ENCODE data around the gene CSNK2A1. TPM values are rescaled to one million over a fixed set of nuclear protein-coding genes. Genes with fewer than 3 reads are reported as not detected.

Gene CSNK2A1
- polyA plus RNA-seq, 4 donors: 24.0 to 107 (median 33.8) TPM

DNA sequence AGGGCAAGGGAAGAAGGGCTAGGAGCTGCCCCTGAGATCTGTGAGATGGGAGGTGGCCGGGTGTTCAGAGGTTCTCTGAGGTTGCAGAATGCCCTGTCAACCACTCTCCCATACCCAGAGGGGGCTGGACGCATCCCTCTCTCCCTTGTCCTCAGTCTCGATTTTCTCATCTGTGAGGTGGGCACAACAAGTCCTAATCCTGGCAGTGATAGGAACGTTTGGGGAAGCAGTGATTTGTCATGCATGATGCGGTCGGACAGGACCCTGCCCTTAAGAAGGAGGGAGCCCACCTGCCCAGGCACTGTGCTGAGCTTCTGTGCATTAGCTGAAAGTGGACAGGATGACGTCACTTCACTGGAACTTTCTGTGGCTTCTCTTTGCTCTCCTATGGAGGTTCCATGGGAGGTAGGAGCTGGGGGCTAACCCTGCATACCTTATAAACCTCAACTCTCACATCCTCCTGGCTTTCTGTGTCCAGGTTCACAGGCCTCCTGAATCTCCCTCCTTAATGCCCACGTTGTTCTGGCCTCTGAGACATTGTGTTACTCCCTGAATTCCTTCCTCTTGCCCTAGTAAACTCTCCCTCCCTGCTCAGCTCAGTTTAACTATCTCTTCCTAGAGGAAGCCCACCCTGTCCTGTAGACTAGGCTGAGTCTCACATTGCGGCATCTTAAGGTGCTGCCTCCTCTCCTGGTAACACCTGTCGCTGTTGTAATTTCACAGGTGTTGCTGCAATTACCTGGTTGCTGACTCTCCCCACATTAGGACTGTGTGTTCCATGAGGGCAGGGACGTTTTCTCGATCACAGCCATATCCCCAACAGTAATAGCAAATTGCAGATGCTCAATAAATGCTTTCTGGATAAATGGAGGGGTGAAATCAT is 30.1 kb upstream of the CSNK2A1 start:
- DNase-seq (no peak), FAIRE-seq (no peak)
- H3K36me3 ChIP-seq (ENCODE audit: control insufficient read depth in 3 of 3, insufficient read depth in 2 of 3, low read depth in 1 of 3, low read length in 3 of 3): no peaks in the 10 kb centered on the region
- no peaks in the 10 kb centered on the region for H3K9me3 ChIP-seq (ENCODE audit: control insufficient read depth in 2 of 2, insufficient read depth in 1 of 2, low read depth in 1 of 2, low read length in 1 of 2)
- no peak overlapping the region for H3K4me3 ChIP-seq (ENCODE audit: low read depth in 1 of 3, low read length in 3 of 3)
- 48 to 70% (median 57%) methylated on average over 12 of the region's 12 CpGs for WGBS, 3 donors
- peaks cover 0 to 5% (median 2%) of the 10 kb centered on the region in 3 donors for H3K4me1 ChIP-seq (ENCODE audit: control insufficient read depth in 3 of 3, insufficient read depth in 2 of 3, low read depth in 1 of 3, low read length in 2 of 3)
- no peak overlapping the region for H3K27ac ChIP-seq (ENCODE audit: low read depth in 1 of 3, low read length in 2 of 3)
- H3K27me3 ChIP-seq (ENCODE audit: control insufficient read depth in 3 of 3, insufficient read depth in 3 of 3, low read length in 3 of 3): peaks cover 0 to 44% (median 5%) of the 10 kb centered on the region in 3 donors

DNA sequence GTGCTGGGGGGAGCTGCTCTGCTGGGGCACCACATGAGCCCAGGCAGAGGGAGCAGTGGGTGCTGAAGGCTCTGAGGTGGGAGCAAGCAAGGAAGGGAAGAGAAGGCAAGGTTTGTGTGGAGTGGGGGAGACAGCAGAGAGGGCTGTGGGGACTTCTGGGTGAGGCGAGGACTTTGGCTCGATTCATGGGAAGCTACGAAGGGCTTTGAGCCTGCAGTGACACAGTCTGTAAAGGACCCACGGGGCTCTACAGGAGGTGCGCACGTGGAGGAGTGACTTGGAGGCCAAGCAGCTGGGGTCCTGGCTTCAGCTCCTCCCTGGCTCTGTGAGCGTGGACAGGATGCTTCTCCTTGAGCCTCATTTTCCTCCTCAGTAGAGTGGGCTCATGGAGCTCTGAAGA is 29.1 kb upstream of the CSNK2A1 start:
- Histone ChIP-seq H3K27ac (ENCODE audit: low read depth in 1 of 3, low read length in 2 of 3) (no peak overlapping the region), H3K27me3 (ENCODE audit: control insufficient read depth in 3 of 3, insufficient read depth in 3 of 3, low read length in 3 of 3) (peaks cover 0 to 44% (median 8%) of the 10 kb centered on the region in 3 donors)
- 17 to 47% (median 33%) methylated on average over 7 of the region's 7 CpGs for WGBS, 3 donors

DNA sequence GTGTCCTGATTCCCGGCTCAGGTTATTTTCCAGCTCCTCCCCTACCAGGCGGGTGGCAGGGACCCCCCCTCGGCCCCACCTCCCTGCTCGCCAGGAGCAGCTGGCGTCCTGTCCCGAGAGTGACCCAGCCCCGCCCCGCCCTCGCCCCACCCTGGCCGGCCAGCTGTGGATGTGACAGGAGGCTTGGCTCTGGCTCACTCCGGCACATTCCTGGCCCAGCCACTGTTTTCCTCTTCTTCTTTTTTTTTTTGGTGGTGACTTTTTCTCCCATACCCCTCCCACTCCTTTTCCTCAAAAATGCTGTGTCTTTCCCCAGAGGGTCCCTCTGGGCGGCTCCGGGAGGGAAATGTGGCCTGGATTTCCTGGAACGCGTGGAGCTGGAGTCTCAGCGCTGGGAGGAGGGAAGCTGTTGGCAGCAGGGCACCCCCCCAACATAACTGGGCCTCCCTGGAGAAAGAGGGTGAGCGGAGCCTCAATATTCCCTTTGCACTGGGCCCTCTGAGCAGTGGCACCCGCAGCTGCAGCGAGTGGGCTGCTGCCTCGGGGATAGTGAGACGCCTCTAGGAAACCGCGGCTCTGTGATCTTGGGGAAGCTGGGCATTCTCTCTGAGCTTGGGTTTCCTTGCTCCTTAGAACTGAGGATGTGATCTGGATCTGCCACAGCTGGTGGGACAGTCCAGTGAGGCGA is 28.3 kb upstream of the CSNK2A1 start:
- FAIRE-seq: no peak
- H3K27me3 ChIP-seq (ENCODE audit: control insufficient read depth in 3 of 3, insufficient read depth in 3 of 3, low read length in 3 of 3): peaks cover 0 to 44% (median 8%) of the 10 kb centered on the region in 3 donors
- 8 to 30% (median 19%) methylated on average over 24 of the region's 24 CpGs for WGBS, 3 donors
- H3K27ac ChIP-seq (ENCODE audit: low read depth in 1 of 3, low read length in 2 of 3): no peak overlapping the region
- H3K4me3 ChIP-seq (ENCODE audit: low read depth in 1 of 3, low read length in 3 of 3): no peak overlapping the region
- peaks cover 0 to 5% (median 2%) of the 10 kb centered on the region in 3 donors for H3K4me1 ChIP-seq (ENCODE audit: control insufficient read depth in 3 of 3, insufficient read depth in 2 of 3, low read depth in 1 of 3, low read length in 2 of 3)
- peak; percentile 42 to 48 for DNase-seq
- no peaks in the 10 kb centered on the region for H3K9me3 ChIP-seq (ENCODE audit: control insufficient read depth in 2 of 2, insufficient read depth in 1 of 2, low read depth in 1 of 2, low read length in 1 of 2)
- H3K36me3 ChIP-seq (ENCODE audit: control insufficient read depth in 3 of 3, insufficient read depth in 2 of 3, low read depth in 1 of 3, low read length in 3 of 3): no peaks in the 10 kb centered on the region

More for the DNA sequence above, 29.1 kb upstream of the CSNK2A1 start:
- FAIRE-seq (no peak), DNase-seq (no peak)
- Histone ChIP-seq H3K4me1 (ENCODE audit: control insufficient read depth in 3 of 3, insufficient read depth in 2 of 3, low read depth in 1 of 3, low read length in 2 of 3) (peaks cover 0 to 5% (median 2%) of the 10 kb centered on the region in 3 donors), H3K36me3 (ENCODE audit: control insufficient read depth in 3 of 3, insufficient read depth in 2 of 3, low read depth in 1 of 3, low read length in 3 of 3) (no peaks in the 10 kb centered on the region), H3K4me3 (ENCODE audit: low read depth in 1 of 3, low read length in 3 of 3) (no peak overlapping the region), H3K9me3 (ENCODE audit: control insufficient read depth in 2 of 2, insufficient read depth in 1 of 2, low read depth in 1 of 2, low read length in 1 of 2) (no peaks in the 10 kb centered on the region)

DNA sequence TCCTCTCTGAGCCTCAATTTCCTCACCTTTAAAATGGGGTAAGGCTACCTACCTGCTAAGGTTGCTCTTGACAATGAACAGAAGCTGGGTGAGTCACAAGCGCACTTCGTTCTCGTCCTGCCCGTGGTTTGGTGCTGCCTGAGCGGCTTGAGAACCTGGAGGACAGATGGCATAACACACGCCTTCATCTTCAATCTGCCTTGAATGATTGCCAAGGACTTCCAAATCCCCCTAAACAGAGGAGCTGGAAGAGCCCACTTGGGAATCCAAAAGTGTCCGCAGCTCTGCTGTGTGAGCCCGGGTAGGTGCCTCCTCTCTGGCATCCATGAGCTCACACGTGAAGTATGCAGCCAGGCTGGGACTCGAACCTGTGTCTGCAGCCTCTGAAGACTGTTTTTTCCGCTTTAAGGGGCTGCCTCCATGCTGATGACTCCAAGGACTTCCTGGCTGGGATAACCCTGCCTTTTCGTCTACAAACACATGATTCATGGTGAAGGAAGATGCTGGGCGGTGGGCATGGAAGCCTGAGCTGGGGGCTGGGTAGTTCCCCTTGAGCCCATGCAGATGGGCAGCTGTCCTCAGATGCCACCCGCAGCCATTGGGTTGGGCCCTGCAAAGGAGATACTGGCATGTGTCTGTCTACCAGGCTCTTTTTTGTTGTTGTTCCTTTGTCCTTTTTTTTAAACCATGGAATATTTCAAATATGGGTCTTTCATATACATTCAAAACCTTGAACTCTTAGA is 25.3 kb upstream of the CSNK2A1 start:
- Histone ChIP-seq H3K27ac (ENCODE audit: low read depth in 1 of 3, low read length in 2 of 3) (no peak overlapping the region), H3K27me3 (ENCODE audit: control insufficient read depth in 3 of 3, insufficient read depth in 3 of 3, low read length in 3 of 3) (peaks cover 0 to 29% (median 6%) of the 10 kb centered on the region in 3 donors), H3K4me3 (ENCODE audit: low read depth in 1 of 3, low read length in 3 of 3) (no peak overlapping the region), H3K9me3 (ENCODE audit: control insufficient read depth in 2 of 2, insufficient read depth in 1 of 2, low read depth in 1 of 2, low read length in 1 of 2) (no peaks in the 10 kb centered on the region), H3K4me1 (ENCODE audit: control insufficient read depth in 3 of 3, insufficient read depth in 2 of 3, low read depth in 1 of 3, low read length in 2 of 3) (peaks cover 0 to 5% (median 2%) of the 10 kb centered on the region in 3 donors), H3K36me3 (ENCODE audit: control insufficient read depth in 3 of 3, insufficient read depth in 2 of 3, low read depth in 1 of 3, low read length in 3 of 3) (no peaks in the 10 kb centered on the region)
- DNase-seq: no peak
- no peak for FAIRE-seq
- WGBS, 3 donors: 51 to 58% (median 52%) methylated on average over 14 of the region's 14 CpGs

DNA sequence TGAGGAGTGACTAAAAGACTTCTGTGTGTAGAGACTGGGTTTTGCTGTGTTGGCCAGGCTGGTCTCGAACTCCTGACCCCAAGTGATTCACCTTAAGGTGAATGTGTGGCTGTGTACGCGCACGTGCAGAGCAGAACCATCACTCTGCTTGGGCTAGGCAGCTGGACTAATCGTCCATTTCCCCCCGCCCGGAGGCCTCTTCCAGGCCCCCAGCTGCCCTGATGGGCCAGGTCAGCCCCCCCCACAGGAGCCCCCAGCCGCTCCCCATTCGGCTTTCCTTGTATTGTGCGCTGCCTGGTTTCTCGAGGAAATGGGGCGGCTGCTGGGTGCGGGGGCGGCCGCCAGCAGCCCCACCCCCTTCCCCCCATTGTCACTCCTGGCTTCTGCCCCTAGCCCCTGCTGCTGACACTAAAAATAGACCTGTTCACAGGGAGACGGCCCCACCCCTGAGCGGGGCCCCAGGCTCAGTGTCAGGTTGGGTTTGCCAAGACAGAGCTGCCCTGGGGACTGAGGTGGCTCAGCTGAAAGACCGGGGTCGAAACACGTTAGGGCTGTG is 24.6 kb upstream of the CSNK2A1 start:
- WGBS, 3 donors: 25 to 34% (median 26%) methylated on average over 18 to 20 of the region's 20 CpGs
- FAIRE-seq: no peak
- H3K27ac ChIP-seq (ENCODE audit: low read depth in 1 of 3, low read length in 2 of 3): no peak overlapping the region

DNA sequence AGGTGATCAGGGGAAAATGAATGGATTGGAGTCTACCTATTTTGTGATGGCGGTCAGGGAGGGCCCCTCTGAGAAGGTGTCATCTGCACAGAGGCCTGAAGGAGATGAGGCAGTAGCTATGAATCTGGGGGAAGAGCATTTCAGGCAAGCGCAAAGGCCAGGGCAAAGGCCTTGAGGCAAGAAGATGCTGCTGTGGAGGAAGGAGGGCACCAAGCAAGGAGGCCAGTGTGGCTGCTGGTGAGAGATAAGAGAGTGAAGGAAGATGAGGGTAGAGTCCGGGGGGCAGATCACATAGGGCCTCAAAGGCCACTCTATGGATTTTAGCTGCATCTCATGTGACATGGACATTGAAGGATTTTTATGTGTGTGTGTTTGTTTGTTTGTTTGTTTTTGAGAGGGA is 20.6 kb upstream of the CSNK2A1 start:
- DNase-seq (no peak), FAIRE-seq (no peak)
- 92 to 98% (median 94%) methylated on average over 3 of the region's 3 CpGs for WGBS, 3 donors

More for the DNA sequence above, 24.6 kb upstream of the CSNK2A1 start:
- Histone ChIP-seq H3K36me3 (ENCODE audit: control insufficient read depth in 3 of 3, insufficient read depth in 2 of 3, low read depth in 1 of 3, low read length in 3 of 3) (no peaks in the 10 kb centered on the region), H3K27me3 (ENCODE audit: control insufficient read depth in 3 of 3, insufficient read depth in 3 of 3, low read length in 3 of 3) (peaks cover 0 to 22% (median 6%) of the 10 kb centered on the region in 3 donors), H3K9me3 (ENCODE audit: control insufficient read depth in 2 of 2, insufficient read depth in 1 of 2, low read depth in 1 of 2, low read length in 1 of 2) (no peaks in the 10 kb centered on the region), H3K4me1 (ENCODE audit: control insufficient read depth in 3 of 3, insufficient read depth in 2 of 3, low read depth in 1 of 3, low read length in 2 of 3) (peaks cover 0 to 5% (median 2%) of the 10 kb centered on the region in 3 donors), H3K4me3 (ENCODE audit: low read depth in 1 of 3, low read length in 3 of 3) (no peak overlapping the region)
- no peak for DNase-seq

DNA sequence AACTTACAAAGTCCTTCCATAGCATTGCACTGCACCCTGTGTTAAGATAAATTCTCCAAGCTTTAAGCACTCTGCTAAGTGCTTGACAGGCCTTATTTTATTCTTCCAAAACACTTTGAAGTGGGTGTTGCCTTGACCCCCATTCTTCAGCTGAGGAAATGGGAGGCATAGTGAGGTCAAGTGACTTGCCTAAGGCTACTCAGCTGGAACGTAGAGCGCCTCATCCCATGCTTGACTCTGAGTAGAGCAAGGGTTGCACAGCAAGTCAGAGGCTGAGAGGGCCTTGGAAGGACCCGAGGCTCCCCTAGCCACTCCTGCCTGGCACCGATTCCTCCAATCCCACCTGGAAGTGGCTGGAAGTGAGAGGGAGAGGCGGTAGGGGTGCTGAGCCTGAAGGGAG is 19.6 kb upstream of the CSNK2A1 start:
- no peak for FAIRE-seq
- Histone ChIP-seq H3K27ac (ENCODE audit: low read depth in 1 of 3, low read length in 2 of 3) (no peak overlapping the region), H3K9me3 (ENCODE audit: control insufficient read depth in 2 of 2, insufficient read depth in 1 of 2, low read depth in 1 of 2, low read length in 1 of 2) (no peaks in the 10 kb centered on the region), H3K4me1 (ENCODE audit: control insufficient read depth in 3 of 3, insufficient read depth in 2 of 3, low read depth in 1 of 3, low read length in 2 of 3) (no peaks in the 10 kb centered on the region), H3K36me3 (ENCODE audit: control insufficient read depth in 3 of 3, insufficient read depth in 2 of 3, low read depth in 1 of 3, low read length in 3 of 3) (no peaks in the 10 kb centered on the region), H3K27me3 (ENCODE audit: control insufficient read depth in 3 of 3, insufficient read depth in 3 of 3, low read length in 3 of 3) (peaks cover 0 to 9% (median 0%) of the 10 kb centered on the region in 3 donors), H3K4me3 (ENCODE audit: low read depth in 1 of 3, low read length in 3 of 3) (no peak overlapping the region)
- WGBS, 3 donors: 80 to 89% (median 85%) methylated on average over 5 of the region's 5 CpGs
- DNase-seq: no peak

More for the DNA sequence above, 20.6 kb upstream of the CSNK2A1 start:
- Histone ChIP-seq H3K36me3 (ENCODE audit: control insufficient read depth in 3 of 3, insufficient read depth in 2 of 3, low read depth in 1 of 3, low read length in 3 of 3) (no peaks in the 10 kb centered on the region), H3K9me3 (ENCODE audit: control insufficient read depth in 2 of 2, insufficient read depth in 1 of 2, low read depth in 1 of 2, low read length in 1 of 2) (no peaks in the 10 kb centered on the region), H3K4me1 (ENCODE audit: control insufficient read depth in 3 of 3, insufficient read depth in 2 of 3, low read depth in 1 of 3, low read length in 2 of 3) (no peaks in the 10 kb centered on the region), H3K27me3 (ENCODE audit: control insufficient read depth in 3 of 3, insufficient read depth in 3 of 3, low read length in 3 of 3) (peaks cover 0 to 9% (median 6%) of the 10 kb centered on the region in 3 donors), H3K27ac (ENCODE audit: low read depth in 1 of 3, low read length in 2 of 3) (no peak overlapping the region), H3K4me3 (ENCODE audit: low read depth in 1 of 3, low read length in 3 of 3) (no peak overlapping the region)
